Gastroesophageal sphincter (tissue), 4 donors: ENCODE data around the gene C20orf202. TPM values are rescaled to one million over a fixed set of nuclear protein-coding genes. Genes with fewer than 3 reads are reported as not detected.

Experiments
- ATAC-seq: fragments of 150-250 bp; one replicate; pipeline ENCODE4 v1.9.1; 2016; ENCODE audit warnings: mild to moderate bottlenecking, moderate library complexity
- H3K27ac ChIP-seq, 4 donors: fragments of 200-600 bp; sonication (generic) in 3 of 4; 1 replicate in 3 of 4; 2 replicates in 1 of 4; pipeline ENCODE4 v1.5.1; 2016 to 2019
- H3K27me3 ChIP-seq: fragments of 200-600 bp; sonication (generic); one replicate; pipeline ENCODE4 v1.5.1; 2019
- H3K36me3 ChIP-seq, 2 donors: fragments of 200-600 bp; sonication (generic); one replicate each; pipeline ENCODE4 v1.5.1; 2019; ENCODE audit warnings: control low read depth in 1 of 2
- H3K4me1 ChIP-seq, 3 donors: fragments of 200-600 bp; sonication (generic); 1 replicate in 2 of 3; 2 replicates in 1 of 3; pipeline ENCODE4 v1.5.1; 2016 to 2019; ENCODE audit warnings: control low read depth in 2 of 3
- H3K4me3 ChIP-seq, 2 donors: fragments of 200-600 bp; sonication (generic); one replicate each; pipeline ENCODE4 v1.5.1; 2019; ENCODE audit warnings: mild to moderate bottlenecking in 1 of 2, moderate library complexity in 1 of 2
- H3K9me3 ChIP-seq, 3 donors: fragments of 200-600 bp; sonication (generic); one replicate each; pipeline ENCODE4 v1.5.1; 2017 to 2019; ENCODE audit warnings: control low read depth in 2 of 3
- EP300 ChIP-seq: sonication (generic); formaldehyde crosslinking; IDR thresholded peaks from one replicate; pipeline ENCODE4 v1.6.1; 2017; ENCODE audit warnings: antibody characterized with exemption, mild to moderate bottlenecking
- POLR2A ChIP-seq, 2 donors: fragments of 450-650 bp; IDR thresholded peaks; one replicate each; pipeline ENCODE4 v1.6.1; 2017; ENCODE audit warnings: antibody characterized with exemption in 2 of 2, mild to moderate bottlenecking in 2 of 2, moderate library complexity in 1 of 2
- POLR2AphosphoS5 ChIP-seq: sonication (generic); formaldehyde crosslinking; IDR thresholded peaks from one replicate; pipeline ENCODE4 v1.6.1; 2017; ENCODE audit warnings: antibody characterized with exemption
- WGBS, 2 donors: methylation state at CpG; one replicate each; pipeline ENCODE4 v1.1.5; 2018; ENCODE audit warnings: low coverage in 1 of 2; 5-methylcytosine and 5-hydroxymethylcytosine counted together
- total RNA-seq, 4 donors: library from RNA; depleted of rRNA; stranded (reverse); fragments of >200 nt; gene quantifications; one replicate each; pipeline ENCODE4 v1.1.0, GENCODE V29; 2016
- TF ChIP-seq, protein P1 (sequence below), 4 experiments: fragments of 200-600 bp in 2 of 4; fragments of 450-650 bp in 2 of 4; sonication (generic) in 1 of 4; IDR thresholded peaks; one replicate each; pipeline ENCODE4 v1.5.1; 2017 to 2019; ENCODE audit warnings: antibody characterized with exemption in 4 of 4, mild to moderate bottlenecking in 2 of 4, moderate library complexity in 2 of 4

Gene C20orf202
- total RNA-seq, 4 donors from 2014 or later: 0.27 to 1.3 (median 0.62) TPM; not detected in 1

- Histone ChIP-seq H3K27ac (no peak overlapping the region), H3K9me3 (no peaks in the 10 kb centered on the region)
Measured at GRCh38 chr20:1189827-1190226, 13.4 kb upstream of the C20orf202 start.

GRCh38 chr20:1190847-1191246, 12.4 kb upstream of the C20orf202 start:
- Histone ChIP-seq H3K4me3 (no peak overlapping the region), H3K27ac (no peak overlapping the region), H3K4me1 (peaks cover 0 to 2% (median 0%) of the 10 kb centered on the region in 3 donors), H3K9me3 (no peaks in the 10 kb centered on the region), H3K27me3 (peaks cover 13% of the 10 kb centered on the region), H3K36me3 (no peaks in the 10 kb centered on the region)
- ATAC-seq: no peak
- no peak for TF ChIP-seq POLR2A (IDR thresholded peaks at IDR 0.05)
- no peak for TF ChIP-seq POLR2AphosphoS5
- 83 to 93% methylated on average over 1 to 3 of the region's 3 CpGs for WGBS, 2 donors

More at GRCh38 chr20:1189827-1190226, 13.4 kb upstream of the C20orf202 start:
- H3K4me3 ChIP-seq: no peak overlapping the region
- H3K27me3 ChIP-seq: peaks cover 23% of the 10 kb centered on the region
- H3K36me3 ChIP-seq: no peaks in the 10 kb centered on the region
- WGBS, 2 donors: 83% methylated on average over 1 of the region's 1 CpG; no CpG with 5 or more reads in 1 of the 2 donors
- ATAC-seq: no peak
- H3K4me1 ChIP-seq: peaks cover 0 to 12% (median 8%) of the 10 kb centered on the region in 3 donors
- TF ChIP-seq POLR2A (IDR thresholded peaks at IDR 0.05) (no peak), POLR2AphosphoS5 (no peak), EP300 (no peak)
- TF ChIP-seq, protein P1, sequence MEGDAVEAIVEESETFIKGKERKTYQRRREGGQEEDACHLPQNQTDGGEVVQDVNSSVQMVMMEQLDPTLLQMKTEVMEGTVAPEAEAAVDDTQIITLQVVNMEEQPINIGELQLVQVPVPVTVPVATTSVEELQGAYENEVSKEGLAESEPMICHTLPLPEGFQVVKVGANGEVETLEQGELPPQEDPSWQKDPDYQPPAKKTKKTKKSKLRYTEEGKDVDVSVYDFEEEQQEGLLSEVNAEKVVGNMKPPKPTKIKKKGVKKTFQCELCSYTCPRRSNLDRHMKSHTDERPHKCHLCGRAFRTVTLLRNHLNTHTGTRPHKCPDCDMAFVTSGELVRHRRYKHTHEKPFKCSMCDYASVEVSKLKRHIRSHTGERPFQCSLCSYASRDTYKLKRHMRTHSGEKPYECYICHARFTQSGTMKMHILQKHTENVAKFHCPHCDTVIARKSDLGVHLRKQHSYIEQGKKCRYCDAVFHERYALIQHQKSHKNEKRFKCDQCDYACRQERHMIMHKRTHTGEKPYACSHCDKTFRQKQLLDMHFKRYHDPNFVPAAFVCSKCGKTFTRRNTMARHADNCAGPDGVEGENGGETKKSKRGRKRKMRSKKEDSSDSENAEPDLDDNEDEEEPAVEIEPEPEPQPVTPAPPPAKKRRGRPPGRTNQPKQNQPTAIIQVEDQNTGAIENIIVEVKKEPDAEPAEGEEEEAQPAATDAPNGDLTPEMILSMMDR (IDR thresholded peaks at IDR 0.05): no peak

GRCh38 chr20:1191299-1191698, 12.0 kb upstream of the C20orf202 start:
- no peak for TF ChIP-seq POLR2AphosphoS5
- no peak for TF ChIP-seq POLR2A (IDR thresholded peaks at IDR 0.05)
- TF ChIP-seq EP300: no peak
- no peaks in the 10 kb centered on the region for H3K4me1 ChIP-seq
- ATAC-seq: no peak
- no peak overlapping the region for H3K27ac ChIP-seq
- WGBS, 2 donors: 92% methylated on average over 2 of the region's 3 CpGs; no CpG with 5 or more reads in 1 of the 2 donors
- peaks cover 9% of the 10 kb centered on the region for H3K27me3 ChIP-seq
- no peak overlapping the region for H3K4me3 ChIP-seq
- no peaks in the 10 kb centered on the region for H3K36me3 ChIP-seq
- no peaks in the 10 kb centered on the region for H3K9me3 ChIP-seq

DNA sequence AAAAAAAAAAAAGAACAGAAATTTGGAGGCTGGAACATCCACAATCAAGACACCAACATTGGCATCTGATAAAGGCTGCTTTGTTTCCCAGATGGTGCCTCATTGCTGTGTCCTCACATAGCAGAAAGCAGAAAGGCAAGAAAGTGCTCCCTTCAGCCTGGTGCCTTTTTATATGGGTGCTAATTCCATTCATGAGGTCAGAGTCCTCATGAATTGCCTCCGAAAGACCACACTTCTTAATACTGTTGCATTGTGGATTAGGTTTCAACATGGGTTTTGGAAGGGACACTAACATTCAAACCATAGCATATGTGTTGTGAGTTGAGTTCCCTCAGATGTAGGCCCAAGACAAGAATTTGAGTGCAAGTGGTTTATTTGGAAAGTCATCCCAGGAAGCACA, 8.0 kb upstream of the C20orf202 start:
- no peaks in the 10 kb centered on the region for H3K27me3 ChIP-seq
- no peak overlapping the region for H3K27ac ChIP-seq
- no peak for ATAC-seq
- no peaks in the 10 kb centered on the region for H3K9me3 ChIP-seq
- TF ChIP-seq EP300 (no peak), POLR2A (IDR thresholded peaks at IDR 0.05) (no peak), POLR2AphosphoS5 (no peak)
- TF ChIP-seq, protein P1 (IDR thresholded peaks at IDR 0.05): no peak
- WGBS, 2 donors: no CpG with 5 or more reads among the region's 1 CpG
- H3K36me3 ChIP-seq: no peaks in the 10 kb centered on the region
- H3K4me1 ChIP-seq: no peaks in the 10 kb centered on the region
- H3K4me3 ChIP-seq: no peak overlapping the region

GRCh38 chr20:1196634-1197033, 6.6 kb upstream of the C20orf202 start:
- TF ChIP-seq POLR2A (IDR thresholded peaks at IDR 0.05) (no peak), EP300 (no peak), POLR2AphosphoS5 (no peak)
- TF ChIP-seq, protein P1 (IDR thresholded peaks at IDR 0.05): no peak
- no peak overlapping the region for H3K4me3 ChIP-seq
- no peaks in the 10 kb centered on the region for H3K4me1 ChIP-seq
- H3K36me3 ChIP-seq: no peaks in the 10 kb centered on the region
- peaks cover 5% of the 10 kb centered on the region for H3K27me3 ChIP-seq
- no peaks in the 10 kb centered on the region for H3K9me3 ChIP-seq
- WGBS, 2 donors: 72 to 84% methylated on average over 2 of the region's 2 CpGs
- no peak for ATAC-seq
- H3K27ac ChIP-seq: no peak overlapping the region

DNA sequence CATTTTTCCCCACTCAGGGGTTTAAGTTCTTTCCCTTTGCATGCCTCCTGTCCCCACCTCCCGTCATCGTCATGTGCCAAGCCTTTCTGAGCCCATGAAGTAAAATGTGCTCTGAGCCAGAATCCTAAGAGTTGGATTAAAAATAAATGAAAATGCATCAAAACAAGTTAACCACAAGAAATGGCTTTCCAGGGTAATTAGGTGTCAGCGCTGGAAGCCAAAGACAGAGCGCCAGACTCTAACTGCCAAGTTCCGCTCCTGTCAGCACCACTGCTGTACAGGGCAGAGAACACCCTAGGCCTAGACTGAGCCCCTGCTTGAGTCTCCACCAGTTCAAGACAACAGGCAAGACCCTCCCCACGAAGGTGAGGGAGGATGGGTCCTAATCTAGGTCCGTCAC, 5.5 kb upstream of the C20orf202 start:
- no peaks in the 10 kb centered on the region for H3K4me1 ChIP-seq
- no peak overlapping the region for H3K27ac ChIP-seq
- 86% methylated on average over 5 of the region's 7 CpGs; no CpG with 5 or more reads in 1 of the 2 donors for WGBS, 2 donors
- no peak overlapping the region for H3K4me3 ChIP-seq
- no peak for ATAC-seq
- peaks cover 5% of the 10 kb centered on the region for H3K27me3 ChIP-seq
- no peaks in the 10 kb centered on the region for H3K9me3 ChIP-seq
- TF ChIP-seq, protein P1 (IDR thresholded peaks at IDR 0.05): no peak
- no peak for TF ChIP-seq EP300
- no peak for TF ChIP-seq POLR2A (IDR thresholded peaks at IDR 0.05)
- no peak for TF ChIP-seq POLR2AphosphoS5
- no peaks in the 10 kb centered on the region for H3K36me3 ChIP-seq
